OCI-LY7 (cell line): ENCODE results near the gene NAT9. TPM values are rescaled to one million over a fixed set of nuclear protein-coding genes. Genes with fewer than 3 reads are reported as not detected.

Experiments used
- BruUV-seq: library from RNA; stranded (reverse); fragments of 400-500 nt; replicated peaks from 2 replicates; lab custom pipeline; 2021; lab: Mats Ljungman, UMichigan
- CTCF ChIA-PET: fragments of 300-600 bp; sonication (Branson Sonifier 250); formaldehyde crosslinking; loops from one replicate; lab custom pipeline; 2022; ENCODE audit warnings: antibody characterized with exemption; ENCODE audit not compliant: unreplicated experiment; lab: Charles Lee
- POLR2A ChIA-PET: fragments of 300-600 bp; sonication (Branson Sonifier 250); formaldehyde crosslinking; loops from one replicate; lab custom pipeline; 2022; ENCODE audit warnings: antibody characterized with exemption; lab: Charles Lee
- DNase-seq: peaks from one replicate; pipeline ENCODE4 v3.0.0-alpha.2; 2015; ENCODE audit warnings: low spot score
- H2AFZ ChIP-seq: fragments of 200-600 bp; sonication (generic), shearing (Covaris generic); 2 replicates; pipeline ENCODE4 v1.6.1; 2014; ENCODE audit warnings: mild to moderate bottlenecking, antibody characterized with exemption, low read length, moderate library complexity
- H3K27ac ChIP-seq: fragments of 200-600 bp; sonication (generic); 2 replicates; pipeline ENCODE4 v1.5.1; 2014; ENCODE audit warnings: mixed run types, low read depth, mild to moderate bottlenecking, moderate library complexity, low read length, inconsistent platforms; ENCODE audit not compliant: poor library complexity, severe bottlenecking
- H3K36me3 ChIP-seq: fragments of 200-600 bp; sonication (generic); 2 replicates; pipeline ENCODE4 v1.6.1; 2014; ENCODE audit warnings: mild to moderate bottlenecking, antibody characterized with exemption, low read length, moderate library complexity, mixed read lengths; ENCODE audit not compliant: insufficient read depth
- H3K4me1 ChIP-seq: fragments of 200-600 bp; sonication (generic); 2 replicates; pipeline ENCODE4 v1.5.1; 2014; ENCODE audit warnings: mild to moderate bottlenecking, low read length; ENCODE audit not compliant: insufficient read depth, poor library complexity, severe bottlenecking
- H3K4me2 ChIP-seq: fragments of 200-600 bp; sonication (generic); 2 replicates; pipeline ENCODE4 v1.6.1; 2014; ENCODE audit warnings: mild to moderate bottlenecking, low read length
- H3K4me3 ChIP-seq: fragments of 200-600 bp; sonication (generic); 2 replicates; pipeline ENCODE4 v1.5.1; 2014; ENCODE audit warnings: mild to moderate bottlenecking, low read depth, low read length; ENCODE audit not compliant: poor library complexity, severe bottlenecking
- H3K79me2 ChIP-seq: fragments of 200-600 bp; sonication (generic); 2 replicates; pipeline ENCODE4 v1.6.1; 2016; ENCODE audit warnings: low read depth, mild to moderate bottlenecking, low read length, moderate library complexity, mixed read lengths; ENCODE audit not compliant: insufficient read depth
- H3K9me2 ChIP-seq: fragments of 200-600 bp; sonication (generic); 2 replicates; pipeline ENCODE4 v1.6.1; 2016; ENCODE audit warnings: mild to moderate bottlenecking, low read length, mixed read lengths; ENCODE audit not compliant: insufficient read depth
- H3K9me3 ChIP-seq: fragments of 200-600 bp; sonication (generic); 2 replicates; pipeline ENCODE4 v1.6.1; 2014; ENCODE audit warnings: mild to moderate bottlenecking, mixed run types, low read length, mixed read lengths
- H4K20me1 ChIP-seq: fragments of 200-600 bp; sonication (generic); 2 replicates; pipeline ENCODE4 v1.6.1; 2014; ENCODE audit warnings: mild to moderate bottlenecking, antibody characterized with exemption, low read length, moderate library complexity, mixed read lengths; ENCODE audit not compliant: insufficient read depth
- EZH2phosphoT487 ChIP-seq: fragments of 200-600 bp; sonication (generic); IDR thresholded peaks from 2 replicates; pipeline ENCODE4 v1.6.1; 2018; ENCODE audit warnings: low read depth, borderline replicate concordance, mild to moderate bottlenecking, mixed run types, antibody characterized with exemption, low read length, moderate library complexity, mixed read lengths
- intact Hi-C: fragments of 100-400 bp; cut with micrococcal nuclease; formaldehyde crosslinking; loops from one replicate; pipeline ENCODE4 v1.10.0; 2022; ENCODE audit not compliant: unreplicated experiment
- total RNA-seq, 2 experiments: library from RNA; depleted of rRNA in 1 of 2; stranded (reverse); fragments of >200 nt in 1 of 2; shearing (Covaris generic) in 1 of 2; gene quantifications; 2 replicates each; pipeline ENCODE4 v1.2.3, GENCODE V29; 2014 to 2022
- TF ChIP-seq, protein P1 (sequence below): fragments of 200-600 bp; sonication (generic); conservative IDR thresholded peaks from 2 replicates; pipeline ENCODE4 v1.5.1; 2014; ENCODE audit warnings: mild to moderate bottlenecking, antibody characterized with exemption, low read length, moderate library complexity, mixed read lengths

NAT9 gene
- total RNA-seq, 2 experiments from 2014 or later, result 77.2 to 87.9 TPM

GRCh38 chr17:74744349-74744713 is 31.8 kb downstream of the NAT9 start:
- no peak overlapping the region for H2AFZ ChIP-seq
- H3K9me3 ChIP-seq, result no peaks in the 10 kb centered on the region
- H3K79me2 ChIP-seq, result peaks cover 3% of the 10 kb centered on the region; the same call in 1 of the 2 replicates
- CTCF ChIA-PET, result interaction anchor here (0.9 to 2.5 kb wide), 4 partner anchors 16 to 47 kb away, joined by 4 to 11 read pairs (median 10); a partner anchor contains a TSS
- TF ChIP-seq, protein P1, sequence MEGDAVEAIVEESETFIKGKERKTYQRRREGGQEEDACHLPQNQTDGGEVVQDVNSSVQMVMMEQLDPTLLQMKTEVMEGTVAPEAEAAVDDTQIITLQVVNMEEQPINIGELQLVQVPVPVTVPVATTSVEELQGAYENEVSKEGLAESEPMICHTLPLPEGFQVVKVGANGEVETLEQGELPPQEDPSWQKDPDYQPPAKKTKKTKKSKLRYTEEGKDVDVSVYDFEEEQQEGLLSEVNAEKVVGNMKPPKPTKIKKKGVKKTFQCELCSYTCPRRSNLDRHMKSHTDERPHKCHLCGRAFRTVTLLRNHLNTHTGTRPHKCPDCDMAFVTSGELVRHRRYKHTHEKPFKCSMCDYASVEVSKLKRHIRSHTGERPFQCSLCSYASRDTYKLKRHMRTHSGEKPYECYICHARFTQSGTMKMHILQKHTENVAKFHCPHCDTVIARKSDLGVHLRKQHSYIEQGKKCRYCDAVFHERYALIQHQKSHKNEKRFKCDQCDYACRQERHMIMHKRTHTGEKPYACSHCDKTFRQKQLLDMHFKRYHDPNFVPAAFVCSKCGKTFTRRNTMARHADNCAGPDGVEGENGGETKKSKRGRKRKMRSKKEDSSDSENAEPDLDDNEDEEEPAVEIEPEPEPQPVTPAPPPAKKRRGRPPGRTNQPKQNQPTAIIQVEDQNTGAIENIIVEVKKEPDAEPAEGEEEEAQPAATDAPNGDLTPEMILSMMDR, result no peak
- TF ChIP-seq EZH2phosphoT487, result no peak
- H3K36me3 ChIP-seq, result no peaks in the 10 kb centered on the region
- H3K9me2 ChIP-seq, result no peaks in the 10 kb centered on the region
- no peak overlapping the region for H3K4me2 ChIP-seq
- no peak overlapping the region for H3K27ac ChIP-seq
- peaks cover 47% of the 10 kb centered on the region for H3K4me1 ChIP-seq
- H3K4me3 ChIP-seq, result no peak overlapping the region
- DNase-seq, result no peak
- BruUV-seq, result no TSS peak
- 0 out of 2 replicates have a peak, but pooled peaks cover under 1% of the 10 kb centered on the region for H4K20me1 ChIP-seq
- POLR2A ChIA-PET, result interaction anchor here (1.9 kb wide), 1 partner anchor 27 kb away, joined by 4 read pairs; no protein-coding TSS in a partner anchor
- intact Hi-C loops, result loop anchor here (1.0 to 2.0 kb wide), 4 partner anchors 15 to 120 kb away; no protein-coding TSS in a partner anchor

GRCh38 chr17:74743755-74744154 is 32.4 kb downstream of the NAT9 start:
- TF ChIP-seq, protein P1, result no peak
- TF ChIP-seq EZH2phosphoT487, result no peak
- ChIA-PET POLR2A (no interaction called here), CTCF (interaction anchor here (0.9 to 2.0 kb wide), 2 partner anchors 16 to 33 kb away, joined by 4 to 10 read pairs; a partner anchor contains a TSS)
- no TSS peak for BruUV-seq
- Histone ChIP-seq H3K4me2 (no peak overlapping the region), H4K20me1 (no peaks in the 10 kb centered on the region), H3K9me3 (no peaks in the 10 kb centered on the region), H3K79me2 (no peaks in the 10 kb centered on the region), H3K36me3 (no peaks in the 10 kb centered on the region), H3K4me1 (peaks cover 53% of the 10 kb centered on the region), H3K27ac (peak overlapping the region; percentile 81), H2AFZ (no peak overlapping the region), H3K4me3 (no peak overlapping the region), H3K9me2 (no peaks in the 10 kb centered on the region)
- DNase-seq, result no peak
- intact Hi-C loops, result loop anchor here (1.0 to 2.0 kb wide), 4 partner anchors 16 to 121 kb away; no protein-coding TSS in a partner anchor

- H3K9me3 ChIP-seq, result no peaks in the 10 kb centered on the region
- intact Hi-C loops, result no loop called here
- ChIA-PET POLR2A (interaction anchor here (0.6 to 2.1 kb wide), 6 partner anchors 12 to 130 kb away, joined by 4 to 19 read pairs (median 6); partner anchors contain the start of genes FDXR and NAT9), CTCF (interaction anchor here (0.7 to 1.4 kb wide), 3 partner anchors 122 to 217 kb away, joined by 3 to 7 read pairs (median 3); no protein-coding TSS in a partner anchor)
- peaks cover 59% of the 10 kb centered on the region for H3K4me1 ChIP-seq
- H3K4me3 ChIP-seq, result no peak overlapping the region
- TF ChIP-seq, protein P1, result no peak
- TF ChIP-seq EZH2phosphoT487, result no peak
- no peaks in the 10 kb centered on the region for H3K36me3 ChIP-seq
- no peaks in the 10 kb centered on the region for H3K79me2 ChIP-seq
- H3K9me2 ChIP-seq, result no peaks in the 10 kb centered on the region
- peak overlapping the region; percentile 81 for H3K27ac ChIP-seq
- peak overlapping the region; percentile 54 for H3K4me2 ChIP-seq
- no peaks in the 10 kb centered on the region for H4K20me1 ChIP-seq
- DNase-seq, result no peak
- BruUV-seq, result no TSS peak
- H2AFZ ChIP-seq, result no peak overlapping the region; the same call in 1 of the 2 replicates
Observed at GRCh38 chr17:74742978-74743545, 33.1 kb downstream of the NAT9 start.
